Central memory CD4-positive, alpha-beta T cell (primary cell): ENCODE results near the gene MRPL19.
"Not testable (repeated sequence)": the region's sequence is repeated elsewhere in the genome, so short reads cannot be mapped to it uniquely, and the experiment has no call there.

Experiments used
- DNase-seq: peaks from one replicate; pipeline ENCODE4 v3.0.0; 2022

Gene MRPL19

GRCh38 chr2:75616933-75617332, 29.6 kb upstream of the MRPL19 start:
- DNase-seq: no peak

GRCh38 chr2:75619956-75620740, 26.4 kb upstream of the MRPL19 start:
- DNase-seq: no peak

- no peak for DNase-seq
These were observed 25.4 kb upstream of the MRPL19 start for GRCh38 chr2:75621228-75621627.

- DNase-seq: no peak
These were observed 24.1 kb upstream of the MRPL19 start for GRCh38 chr2:75622500-75622899.

GRCh38 chr2:75622929-75623328, 23.7 kb upstream of the MRPL19 start:
- no peak for DNase-seq

GRCh38 chr2:75627902-75628504, 18.6 kb upstream of the MRPL19 start:
- DNase-seq: peak; percentile 20

GRCh38 chr2:75632091-75632701, 14.4 kb upstream of the MRPL19 start:
- DNase-seq: no peak

GRCh38 chr2:75632813-75633212, 13.8 kb upstream of the MRPL19 start:
- DNase-seq: no peak

GRCh38 chr2:75633620-75634019, 13.0 kb upstream of the MRPL19 start:
- no peak for DNase-seq

- no peak for DNase-seq
These were observed 11.6 kb upstream of the MRPL19 start for GRCh38 chr2:75634945-75635344.

- no peak for DNase-seq
These were observed 9.0 kb upstream of the MRPL19 start for GRCh38 chr2:75637568-75637967.

GRCh38 chr2:75640621-75641121, 5.9 kb upstream of the MRPL19 start:
- DNase-seq: peak; percentile 28

GRCh38 chr2:75641587-75641986, 5.0 kb upstream of the MRPL19 start:
- no peak for DNase-seq

GRCh38 chr2:75643980-75644379, 2.6 kb upstream of the MRPL19 start:
- no peak for DNase-seq

GRCh38 chr2:75645643-75646042, 940 bp upstream of the MRPL19 start:
- no peak for DNase-seq

- DNase-seq: no peak
These were observed 447 bp upstream of the MRPL19 start for GRCh38 chr2:75646090-75646582.

GRCh38 chr2:75647771-75648170, 1.2 kb downstream of the MRPL19 start:
- DNase-seq: no peak

- DNase-seq: no peak
These were observed 7.4 kb downstream of the MRPL19 start for GRCh38 chr2:75654012-75654411.

- no peak for DNase-seq
These were observed 9.3 kb downstream of the MRPL19 start for GRCh38 chr2:75655861-75656260.

GRCh38 chr2:75656563-75656962, 10.0 kb downstream of the MRPL19 start:
- no peak for DNase-seq

- DNase-seq: no peak
These were observed 11.2 kb downstream of the MRPL19 start for GRCh38 chr2:75657798-75658197.

- DNase-seq: no peak
These were observed 20.3 kb downstream of the MRPL19 start for GRCh38 chr2:75666911-75667310.

- no peak for DNase-seq
These were observed 21.3 kb downstream of the MRPL19 start for GRCh38 chr2:75667884-75668283.

GRCh38 chr2:75675423-75675822, 28.8 kb downstream of the MRPL19 start:
- DNase-seq: not testable (repeated sequence)
